H1 (cell line): Measurements from ENCODE around the gene SLC30A7. TPM values are rescaled to one million over a fixed set of nuclear protein-coding genes. Genes with fewer than 3 reads are reported as not detected.

Experiments
- CTCF ChIA-PET: fragments of 300-600 bp; sonication (Branson Sonifier 250); formaldehyde crosslinking; loops from one replicate; lab custom pipeline; 2021; ENCODE audit not compliant: partially characterized antibody; lab: Charles Lee
- POLR2A ChIA-PET: fragments of 300-600 bp; sonication (Branson Sonifier 250); formaldehyde crosslinking; loops from one replicate; lab custom pipeline; 2021; ENCODE audit warnings: inconsistent platforms; ENCODE audit not compliant: partially characterized antibody; lab: Charles Lee
- DNase-seq, 2 experiments: peaks; one replicate each; pipeline versions ENCODE4 v3.0.0 to v3.0.0-alpha.2; 2010 to 2022; ENCODE audit warnings: low spot score in 2 of 2, low read depth in 1 of 2, mixed read lengths in 1 of 2
- FAIRE-seq: peaks from 2 replicates; lab custom pipeline; 2011; peaks lifted over from hg19 to GRCh38; lab: Jason Lieb, UNC
- H2AFZ ChIP-seq: 2 replicates; pipeline ENCODE4 v1.8.1; 2012; ENCODE audit warnings: low read length, inconsistent platforms
- H2AK5ac ChIP-seq: 2 replicates; pipeline ENCODE4 v1.6.1; 2013; ENCODE audit warnings: low read depth, low read length
- H2BK120ac ChIP-seq: replicated peaks from 2 replicates; pipeline ENCODE3; 2013; ENCODE audit warnings: low read depth, low read length, inconsistent platforms
- H2BK12ac ChIP-seq: 2 replicates; pipeline ENCODE4 v1.6.1; 2013; ENCODE audit warnings: low read depth, low read length
- H2BK15ac ChIP-seq: 2 replicates; pipeline ENCODE4 v1.6.1; 2013; ENCODE audit warnings: low read length
- H2BK20ac ChIP-seq: 2 replicates; pipeline ENCODE4 v1.6.1; 2013; ENCODE audit warnings: low read length
- H2BK5ac ChIP-seq: 2 replicates; pipeline ENCODE4 v1.6.1; 2013; ENCODE audit warnings: low read depth, low read length
- H3K14ac ChIP-seq: 2 replicates; pipeline ENCODE4 v1.6.1; 2013; ENCODE audit warnings: inconsistent platforms; ENCODE audit not compliant: insufficient read length
- H3K18ac ChIP-seq: 2 replicates; pipeline ENCODE4 v1.6.1; 2013; ENCODE audit warnings: low read length; ENCODE audit errors: extremely low read depth
- H3K23ac ChIP-seq: 2 replicates; pipeline ENCODE4 v1.6.1; 2013; ENCODE audit warnings: inconsistent platforms; ENCODE audit not compliant: insufficient read length
- H3K23me2 ChIP-seq: 2 replicates; pipeline ENCODE4 v1.6.1; 2013; ENCODE audit warnings: low read depth, low read length
- H3K27ac ChIP-seq: 2 replicates; pipeline ENCODE4 v1.6.1; 2011; ENCODE audit warnings: low read depth, low read length, inconsistent platforms
- H3K27me3 ChIP-seq, 4 experiments: replicated peaks in 1 of 4; 1 replicate in 1 of 4; 2 replicates in 3 of 4; pipeline versions ENCODE4 v1.6.1 to v1.8.1; 2011 to 2013; ENCODE audit warnings: low read length in 3 of 4, mild to moderate bottlenecking in 3 of 4, inconsistent platforms in 2 of 4, mixed read lengths in 2 of 4, moderate library complexity in 1 of 4; ENCODE audit not compliant: control insufficient read depth in 3 of 4, insufficient read depth in 3 of 4; ENCODE audit errors: extremely low read depth in 1 of 4
- H3K36me3 ChIP-seq, 4 experiments: 2 replicates each; pipeline versions ENCODE4 v1.6.1 to v1.8.1; 2011 to 2013; ENCODE audit warnings: mild to moderate bottlenecking in 4 of 4, low read length in 3 of 4, moderate library complexity in 2 of 4, control low read depth in 1 of 4, inconsistent platforms in 1 of 4; ENCODE audit not compliant: insufficient read depth in 4 of 4, control insufficient read depth in 2 of 4
- H3K4ac ChIP-seq: replicated peaks from 2 replicates; pipeline ENCODE3; 2013; ENCODE audit warnings: low read length, low read depth, mixed read lengths, inconsistent platforms; ENCODE audit not compliant: insufficient read length
- H3K4me1 ChIP-seq, 4 experiments: replicated peaks in 1 of 4; 1 replicate in 1 of 4; 2 replicates in 3 of 4; pipeline versions ENCODE4 v1.6.1 to v1.8.1; 2011 to 2013; ENCODE audit warnings: low read length in 3 of 4, inconsistent platforms in 2 of 4, mixed read lengths in 1 of 4; ENCODE audit not compliant: insufficient read depth in 4 of 4, control insufficient read depth in 3 of 4
- H3K4me2 ChIP-seq, 2 experiments: 2 replicates each; pipeline versions ENCODE4 v1.6.1 to v1.8.1; 2011 to 2013; ENCODE audit warnings: low read depth in 2 of 2, low read length in 2 of 2, control low read depth in 1 of 2, inconsistent platforms in 1 of 2, mild to moderate bottlenecking in 1 of 2; ENCODE audit not compliant: insufficient read depth in 1 of 2
- H3K4me3 ChIP-seq, 4 experiments: fragments of 200-600, 300-600 bp in 1 of 4; sonication (generic), shearing (Covaris generic), sonication (Bioruptor Twin) in 1 of 4; 2 replicates each; pipeline versions ENCODE4 v1.5.1 to v1.8.1; 2011 to 2016; ENCODE audit warnings: low read length in 4 of 4, low read depth in 3 of 4, control low read depth in 2 of 4, inconsistent platforms in 2 of 4, mild to moderate bottlenecking in 2 of 4, mixed read lengths in 1 of 4, moderate library complexity in 1 of 4; ENCODE audit not compliant: insufficient read depth in 2 of 4; ENCODE audit errors: extremely low read depth in 1 of 4
- H3K56ac ChIP-seq: replicated peaks from 2 replicates; pipeline ENCODE3; 2013; ENCODE audit warnings: low read depth, mild to moderate bottlenecking, mixed read lengths, low read length, inconsistent platforms; ENCODE audit not compliant: insufficient read length
- H3K79me1 ChIP-seq: 2 replicates; pipeline ENCODE4 v1.6.1; 2013; ENCODE audit warnings: low read depth, low read length, control low read depth
- H3K79me2 ChIP-seq, 2 experiments: 2 replicates each; pipeline versions ENCODE4 v1.6.1 to v1.8.1; 2012 to 2013; ENCODE audit warnings: low read length in 2 of 2, mild to moderate bottlenecking in 2 of 2, inconsistent platforms in 1 of 2; ENCODE audit not compliant: insufficient read depth in 2 of 2, control insufficient read depth in 1 of 2
- H3K9ac ChIP-seq, 4 experiments: replicated peaks in 1 of 4; 1 replicate in 1 of 4; 2 replicates in 3 of 4; pipeline versions ENCODE4 v1.6.1 to v1.8.1; 2011 to 2013; ENCODE audit warnings: low read depth in 3 of 4, low read length in 3 of 4, control low read depth in 2 of 4, mild to moderate bottlenecking in 2 of 4, moderate library complexity in 2 of 4, inconsistent platforms in 1 of 4; ENCODE audit errors: extremely low read depth in 1 of 4
- H3K9me3 ChIP-seq, 2 experiments: 2 replicates each; pipeline versions ENCODE4 v1.6.1 to v1.8.1; 2012 to 2013; ENCODE audit warnings: mild to moderate bottlenecking in 2 of 2, moderate library complexity in 2 of 2, control low read depth in 1 of 2, inconsistent platforms in 1 of 2, low read depth in 1 of 2, low read length in 1 of 2, mixed read lengths in 1 of 2; ENCODE audit not compliant: insufficient read depth in 2 of 2
- H4K20me1 ChIP-seq, 2 experiments: replicated peaks in 1 of 2; 2 replicates each; pipeline versions ENCODE3 to v1.8.1; 2011 to 2013; ENCODE audit warnings: inconsistent platforms in 2 of 2, low read length in 2 of 2, mild to moderate bottlenecking in 1 of 2; ENCODE audit not compliant: insufficient read depth in 2 of 2, control insufficient read depth in 1 of 2
- H4K5ac ChIP-seq: 2 replicates; pipeline ENCODE4 v1.6.1; 2013; ENCODE audit warnings: low read length, low read depth, mixed read lengths, inconsistent platforms; ENCODE audit not compliant: insufficient read length
- H4K8ac ChIP-seq: 2 replicates; pipeline ENCODE4 v1.8.0; 2013; ENCODE audit warnings: mild to moderate bottlenecking, moderate library complexity, low read length, inconsistent platforms; ENCODE audit not compliant: insufficient read depth; ENCODE audit errors: extremely low read depth
- H4K91ac ChIP-seq: replicated peaks from 2 replicates; pipeline ENCODE3; 2013; ENCODE audit warnings: low read length, mixed read lengths, inconsistent platforms; ENCODE audit not compliant: insufficient read length
- BACH1 ChIP-seq: IDR thresholded peaks from 2 replicates; pipeline ENCODE4 v1.6.1; 2012; ENCODE audit warnings: low read length, improper control_type of control experiment
- CEBPB ChIP-seq: IDR thresholded peaks from 2 replicates; pipeline ENCODE4 v1.6.1; 2012; ENCODE audit warnings: low read depth, low read length
- JUN ChIP-seq: IDR thresholded peaks from 2 replicates; pipeline ENCODE4 v1.6.1; 2011; ENCODE audit warnings: low read depth, mild to moderate bottlenecking, improper control_type of control experiment, low read length
- KDM5A ChIP-seq: fragments of 200-600 bp; IDR thresholded peaks from 2 replicates; pipeline ENCODE4 v1.7.1; 2012; ENCODE audit warnings: mild to moderate bottlenecking, low read length, inconsistent platforms, mixed read lengths
- RFX5 ChIP-seq: IDR thresholded peaks from 2 replicates; pipeline ENCODE4 v1.6.1; 2011; ENCODE audit warnings: low read depth, low read length, improper control_type of control experiment, borderline replicate concordance
- SP2 ChIP-seq: IDR thresholded peaks from 2 replicates; pipeline ENCODE4 v1.6.1; 2012; ENCODE audit warnings: mild to moderate bottlenecking, low read length, inconsistent platforms
- SP4 ChIP-seq: IDR thresholded peaks from 2 replicates; pipeline ENCODE4 v1.6.1; 2012; ENCODE audit warnings: low read length, inconsistent platforms
- TAF1 ChIP-seq: IDR thresholded peaks from 2 replicates; pipeline ENCODE4 v1.6.1; 2011; ENCODE audit warnings: mild to moderate bottlenecking, low read depth, low read length
- TCF12 ChIP-seq: IDR thresholded peaks from 2 replicates; pipeline ENCODE4 v1.6.1; 2011; ENCODE audit warnings: low read depth, mild to moderate bottlenecking, low read length
- WGBS, 2 experiments: shearing (Covaris generic) in 1 of 2; methylation state at CpG; one replicate each; pipeline versions ENCODE4 v1.1.6 to v1.1.7; 2013 to 2015; ENCODE audit warnings: low lambda C conversion rate in 2 of 2, mixed read lengths in 2 of 2, inconsistent platforms in 1 of 2, low coverage in 1 of 2, missing lambda C conversion rate in 1 of 2; ENCODE audit not compliant: insufficient replicate concordance in 2 of 2, insufficient coverage in 1 of 2, insufficient read length in 1 of 2; ENCODE audit errors: extremely low coverage in 1 of 2, missing lambda C conversion rate in 1 of 2; 5-methylcytosine and 5-hydroxymethylcytosine counted together
- polyA plus RNA-seq, 7 experiments: library from polyadenylated mRNA; depleted of rRNA in 3 of 7; stranded (reverse) in 5 of 7; unstranded in 2 of 7; fragments of >200 nt in 5 of 7; fragments of 200-250 nt in 2 of 7; gene quantifications; 1 replicate in 5 of 7; 2 replicates in 1 of 7; 4 replicates in 1 of 7; pipeline versions ENCODE4 v1.2.1 to v1.2.3, GENCODE V29; 2011 to 2013; ENCODE audit warnings: missing spikeins in 2 of 7, mixed read lengths in 2 of 7
- total RNA-seq: library from RNA; stranded (reverse); fragmentation: NEBNext Ultra II Directional; extraction: Animal tissue kit (Norgen Biotek cat#: 25700); gene quantifications from 2 replicates; pipeline ENCODE4 v1.2.1, GENCODE V29; 2021

The SLC30A7 gene
- total and polyA plus RNA-seq, 2 of the 8 experiments (the other 6 are each of a cell fraction or from before 2014, with no cell fraction given), result 5.5 to 22.1 TPM

- H3K23me2 ChIP-seq, result peaks cover 3% of the 10 kb centered on the region
- no peak overlapping the region for H4K8ac ChIP-seq
- no peak overlapping the region for H3K14ac ChIP-seq
- 60% methylated on average over 5 of the region's 5 CpGs; no CpG with 5 or more reads in 1 of the 2 experiments for WGBS, 2 experiments
- H3K9me3 ChIP-seq, result no peaks in the 10 kb centered on the region
- H3K4me1 ChIP-seq, result peaks cover 0 to 1% (median 0%) of the 10 kb centered on the region in 4 experiments; a peak in 1 of 7 replicates
- no peak overlapping the region for H2BK120ac ChIP-seq
- no peak overlapping the region for H2BK15ac ChIP-seq
- H2BK5ac ChIP-seq, result peak overlapping the region; percentile 84; the same call in 1 of the 2 replicates
- H3K18ac ChIP-seq, result no peak overlapping the region
- no peak overlapping the region for H4K91ac ChIP-seq
- H4K5ac ChIP-seq, result no peak overlapping the region
- no peak overlapping the region for H3K23ac ChIP-seq
- no peak overlapping the region for H3K4ac ChIP-seq
- H3K56ac ChIP-seq, result no peak overlapping the region
- no peak overlapping the region for H2BK20ac ChIP-seq
- H3K79me2 ChIP-seq, result peaks cover 3 to 42% of the 10 kb centered on the region in 2 experiments; a peak in 2 of 4 replicates
- H2AFZ ChIP-seq, result 0 out of 2 replicates have a peak overlapping the region, but pooled peaks have one; percentile 77
- no peak overlapping the region for H2BK12ac ChIP-seq
- H4K20me1 ChIP-seq, result no peaks in the 10 kb centered on the region
- TF ChIP-seq BACH1 (no peak), TCF12 (no peak), KDM5A (no peak), SP2 (no peak), RFX5 (no peak), SP4 (no peak), TAF1 (no peak), JUN (no peak), CEBPB (no peak)
- no peak overlapping the region for H3K27ac ChIP-seq
- ChIA-PET POLR2A (interaction anchor here (0.8 to 2.5 kb wide), 3 partner anchors 11 to 131 kb away, joined by 3 to 7 read pairs (median 6); partner anchors contain the start of genes EXTL2 and SLC30A7), CTCF (no interaction called here)
- peak overlapping the region; percentile 83 to 84 for H3K4me2 ChIP-seq
- DNase-seq (no peak), FAIRE-seq (no peak)
- peaks cover 0 to 16% (median 0%) of the 10 kb centered on the region in 4 experiments; a peak in 4 of 8 replicates for H3K36me3 ChIP-seq
- no peak overlapping the region; the same call in 1 of the 2 replicates for H2AK5ac ChIP-seq
- peak overlapping the region; percentile 85 to 97 (median 92); a peak in 6 of 7 replicates for H3K9ac ChIP-seq
- peak overlapping the region; percentile 89 to 97 (median 92) for H3K4me3 ChIP-seq
- no peaks in the 10 kb centered on the region for H3K27me3 ChIP-seq
- H3K79me1 ChIP-seq, result peaks cover 2% of the 10 kb centered on the region
Observed at GRCh38 chr1:101026430-101026788, 130.5 kb downstream of the SLC30A7 start.
